Measurements from ENCODE around the gene SDK1.

The SDK1 gene

GRCh38 chr7:3964980-3965606, 664.0 kb downstream of the SDK1 start:
- no peak for DNase-seq

- DNase-seq, result no peak
Observed at GRCh38 chr7:3965794-3966395, 664.8 kb downstream of the SDK1 start.

GRCh38 chr7:3968234-3968633, 667.2 kb downstream of the SDK1 start:
- no peak for DNase-seq

- DNase-seq, result no peak
Observed at GRCh38 chr7:3969286-3969685, 668.2 kb downstream of the SDK1 start.

- no peak for DNase-seq
Observed at GRCh38 chr7:3971323-3971722, 670.3 kb downstream of the SDK1 start.

GRCh38 chr7:3973264-3973663, 672.2 kb downstream of the SDK1 start:
- DNase-seq, result no peak

- DNase-seq, result no peak
Observed at GRCh38 chr7:3974329-3974728, 673.3 kb downstream of the SDK1 start.

- DNase-seq, result no peak
Observed at GRCh38 chr7:3975371-3975770, 674.3 kb downstream of the SDK1 start.

- no peak for DNase-seq
Observed at GRCh38 chr7:3977391-3977790, 676.3 kb downstream of the SDK1 start.

GRCh38 chr7:3978839-3979238, 677.8 kb downstream of the SDK1 start:
- no peak for DNase-seq

GRCh38 chr7:3979611-3980299, 678.7 kb downstream of the SDK1 start:
- DNase-seq, result no peak

- DNase-seq, result no peak
Observed at GRCh38 chr7:3980300-3980643, 679.2 kb downstream of the SDK1 start.

- no peak for DNase-seq
Observed at GRCh38 chr7:3981281-3981680, 680.2 kb downstream of the SDK1 start.

GRCh38 chr7:3984456-3984855, 683.4 kb downstream of the SDK1 start:
- DNase-seq, result no peak

- no peak for DNase-seq
Observed at GRCh38 chr7:3986927-3987326, 685.9 kb downstream of the SDK1 start.

- DNase-seq, result no peak
Observed at GRCh38 chr7:3987426-3987927, 686.4 kb downstream of the SDK1 start.

GRCh38 chr7:3989723-3990122, 688.7 kb downstream of the SDK1 start:
- no peak for DNase-seq

GRCh38 chr7:3991731-3992231, 690.7 kb downstream of the SDK1 start:
- no peak for DNase-seq

- no peak for DNase-seq
Observed at GRCh38 chr7:3992841-3993240, 691.8 kb downstream of the SDK1 start.

GRCh38 chr7:3994764-3995163, 693.7 kb downstream of the SDK1 start:
- no peak for DNase-seq

GRCh38 chr7:3995187-3995586, 694.1 kb downstream of the SDK1 start:
- DNase-seq, result no peak

- no peak for DNase-seq
Observed at GRCh38 chr7:3998060-3998459, 697.0 kb downstream of the SDK1 start.

- DNase-seq, result no peak
Observed at GRCh38 chr7:4000139-4000538, 699.1 kb downstream of the SDK1 start.

GRCh38 chr7:4000934-4001333, 699.9 kb downstream of the SDK1 start:
- no peak for DNase-seq
